K562 (cell line): ENCODE measurements around the gene ICAM3. TPM values are rescaled to one million over a fixed set of nuclear protein-coding genes. Genes with fewer than 3 reads are reported as not detected.

ENCODE experiments used
- ATAC-seq: fragments of 200-7000 bp; cut with Tn5 transposase; 3 replicates; pipeline ENCODE4 v1.9.1; 2020; ENCODE audit warnings: moderate library complexity
- BruUV-seq: library from RNA; stranded (reverse); fragments of 400-500 nt; replicated peaks from 2 replicates; lab custom pipeline; 2021; lab: Mats Ljungman, UMichigan
- CTCF ChIA-PET: fragments of 300-600 bp; formaldehyde crosslinking; extraction: SDS; loops from one replicate; lab custom pipeline; 2021; ENCODE audit warnings: low intra/inter-chr PET ratio; lab: Yijun Ruan, JAX
- POLR2A ChIA-PET: fragments of 300-600, 350-650 bp; sonication (Branson Sonifier 250); formaldehyde crosslinking; extraction: SDS; loops from one replicate; lab custom pipeline; 2021; ENCODE audit warnings: antibody characterized with exemption, inconsistent platforms; lab: Yijun Ruan, JAX
- DNase-seq, 4 experiments: peaks; one replicate each; pipeline versions ENCODE4 v3.0.0 to v3.0.0-alpha.2; 2011 to 2018; ENCODE audit warnings: low spot score in 3 of 4, mixed read lengths in 3 of 4; ENCODE audit errors: extremely low read depth in 1 of 4
- FAIRE-seq: peaks from 2 replicates; lab custom pipeline; 2011; peaks lifted over from hg19 to GRCh38; lab: Jason Lieb, UNC
- H2AFZ ChIP-seq: 2 replicates; pipeline ENCODE4 v1.6.0; 2011; ENCODE audit warnings: low read depth, low read length, control low read depth, inconsistent platforms
- H3K27ac ChIP-seq: fragments of 200-600 bp; 3 replicates; pipeline ENCODE4 v1.8.0; 2011; ENCODE audit warnings: low read depth, mild to moderate bottlenecking, control low read depth, inconsistent platforms, low read length, moderate library complexity, mixed read lengths; ENCODE audit errors: extremely low read depth
- H3K27me3 ChIP-seq, 2 experiments: fragments of 300-600 bp in 1 of 2; 2 replicates in 1 of 2; 3 replicates in 1 of 2; pipeline versions ENCODE4 v1.6.0 to v1.8.0; 2011; ENCODE audit warnings: inconsistent platforms in 2 of 2, low read length in 2 of 2, mild to moderate bottlenecking in 1 of 2, mixed read lengths in 1 of 2, moderate library complexity in 1 of 2; ENCODE audit not compliant: control insufficient read depth in 2 of 2, insufficient read depth in 2 of 2
- H3K36me3 ChIP-seq: fragments of 300-600 bp; 3 replicates; pipeline ENCODE4 v1.8.0; 2011; ENCODE audit warnings: mild to moderate bottlenecking, low read length, inconsistent platforms; ENCODE audit not compliant: control insufficient read depth, insufficient read depth
- H3K4me1 ChIP-seq, 2 experiments: fragments of 200-600 bp in 1 of 2; replicated peaks in 1 of 2; 2 replicates in 1 of 2; 3 replicates in 1 of 2; pipeline versions ENCODE4 v1.5.1 to v1.8.0; 2011; ENCODE audit warnings: inconsistent platforms in 2 of 2, low read length in 2 of 2, mild to moderate bottlenecking in 1 of 2, mixed read lengths in 1 of 2, moderate library complexity in 1 of 2; ENCODE audit not compliant: control insufficient read depth in 2 of 2, insufficient read depth in 2 of 2
- H3K4me2 ChIP-seq: 2 replicates; pipeline ENCODE4 v1.6.1; 2011; ENCODE audit warnings: low read length, control low read depth, inconsistent platforms, mixed read lengths; ENCODE audit not compliant: insufficient read depth
- H3K4me3 ChIP-seq: fragments of 200-600 bp; sonication (generic), shearing (Covaris generic); 2 replicates; pipeline ENCODE4 v1.5.1; 2016; ENCODE audit warnings: control low read depth, inconsistent platforms
- H3K79me2 ChIP-seq: fragments of 200-600 bp; 3 replicates; pipeline ENCODE4 v1.8.0; 2011; ENCODE audit warnings: low read length, inconsistent platforms; ENCODE audit not compliant: control insufficient read depth, insufficient read depth
- H3K9ac ChIP-seq, 2 experiments: 2 replicates each; pipeline versions ENCODE4 v1.6.0 to v1.6.1; 2011; ENCODE audit warnings: low read depth in 2 of 2, low read length in 2 of 2, control low read depth in 1 of 2, inconsistent platforms in 1 of 2, mild to moderate bottlenecking in 1 of 2, mixed read lengths in 1 of 2; ENCODE audit not compliant: insufficient read depth in 1 of 2
- H3K9me1 ChIP-seq: one replicate; pipeline ENCODE4 v1.6.0; 2011; ENCODE audit warnings: inconsistent platforms, mild to moderate bottlenecking, low read length, moderate library complexity; ENCODE audit not compliant: control insufficient read depth, insufficient read depth
- H3K9me3 ChIP-seq: replicated peaks from 2 replicates; pipeline ENCODE4 v1.5.1; 2011; ENCODE audit warnings: low read depth, low read length, inconsistent platforms; ENCODE audit not compliant: control insufficient read depth, insufficient read depth
- H4K20me1 ChIP-seq: replicated peaks from 2 replicates; pipeline ENCODE4 v1.6.1; 2011; ENCODE audit warnings: low read length, inconsistent platforms, mixed read lengths; ENCODE audit not compliant: control insufficient read depth, insufficient read depth
- ADNP ChIP-seq: fragments of 200-800 bp; sonication (Bioruptor generic); IDR thresholded peaks from 2 replicates; pipeline ENCODE4 v1.6.1; 2016; ENCODE audit warnings: missing genetic modification characterization, missing compliant biosample characterization
- BCOR ChIP-seq: fragments of 450-650 bp; IDR thresholded peaks from 2 replicates; pipeline ENCODE4 v1.6.1; 2016
- CBFB ChIP-seq: sonication (generic); formaldehyde crosslinking; IDR thresholded peaks from 2 replicates; pipeline ENCODE4 v1.4.0; 2020; ENCODE audit warnings: mild to moderate bottlenecking, missing genetic modification reagents
- CHD4 ChIP-seq: fragments of 200-600 bp; sonication (generic); IDR thresholded peaks from 3 replicates; pipeline ENCODE4 v1.6.1; 2012; ENCODE audit warnings: low read depth, mild to moderate bottlenecking, mixed read lengths, low read length, inconsistent platforms; ENCODE audit not compliant: insufficient read depth, insufficient replicate concordance, poor library complexity, severe bottlenecking
- HDAC2 ChIP-seq: fragments of 450-650 bp; IDR thresholded peaks from 2 replicates; pipeline ENCODE4 v1.6.1; 2016; ENCODE audit warnings: mild to moderate bottlenecking
- IRF2 ChIP-seq: sonication (generic); formaldehyde crosslinking; IDR thresholded peaks from 2 replicates; pipeline ENCODE4 v1.8.1; 2022; ENCODE audit warnings: mild to moderate bottlenecking, missing genetic modification reagents
- KDM1A ChIP-seq, 2 experiments: fragments of 450-650 bp; IDR thresholded peaks; 2 replicates each; pipeline ENCODE4 v1.6.1; 2016; ENCODE audit warnings: mild to moderate bottlenecking in 2 of 2
- NFATC3 ChIP-seq: fragments of 450-650 bp; IDR thresholded peaks from 2 replicates; pipeline ENCODE4 v1.6.1; 2017; ENCODE audit warnings: mild to moderate bottlenecking
- NR2C1 ChIP-seq, 2 experiments: fragments of 450-650 bp; IDR thresholded peaks; 2 replicates each; pipeline ENCODE4 v1.6.1; 2017; ENCODE audit warnings: mild to moderate bottlenecking in 2 of 2, antibody characterized with exemption in 1 of 2, inconsistent platforms in 1 of 2, missing compliant biosample characterization in 1 of 2, missing genetic modification characterization in 1 of 2
- POLR3G ChIP-seq: IDR thresholded peaks from 2 replicates; pipeline ENCODE4 v1.6.1; 2011; ENCODE audit not compliant: insufficient read length, insufficient replicate concordance; ENCODE audit errors: extremely low read depth
- RBM25 ChIP-seq: fragments of 200-400 bp; formaldehyde crosslinking; IDR thresholded peaks from 2 replicates; pipeline ENCODE4 v1.6.1; 2018; ENCODE audit warnings: low read length, low read depth, moderate library complexity; ENCODE audit not compliant: severe bottlenecking
- RCOR1 ChIP-seq, 2 experiments: IDR thresholded peaks; 2 replicates each; pipeline ENCODE4 v1.6.1; 2012; ENCODE audit warnings: low read depth in 2 of 2, low read length in 2 of 2, borderline replicate concordance in 1 of 2, improper control_type of control experiment in 1 of 2
- SMARCA5 ChIP-seq: fragments of 450-650 bp; IDR thresholded peaks from 2 replicates; pipeline ENCODE4 v1.6.1; 2016
- TAF7 ChIP-seq: fragments of 450-650 bp; IDR thresholded peaks from 2 replicates; pipeline ENCODE4 v1.6.1; 2016; ENCODE audit warnings: missing genetic modification characterization, missing compliant biosample characterization
- XRCC3 ChIP-seq: fragments of 450-650 bp; IDR thresholded peaks from 2 replicates; pipeline ENCODE4 v1.6.1; 2017; ENCODE audit warnings: mild to moderate bottlenecking, moderate library complexity
- ZNF408 ChIP-seq: fragments of 250-450 bp; sonication (Bioruptor Pico); IDR thresholded peaks from 2 replicates; pipeline ENCODE4 v1.4.0; 2020; ENCODE audit warnings: low read depth, mild to moderate bottlenecking, moderate library complexity
- WGBS: fragments of 100-300 bp; shearing (Covaris generic); methylation state at CpG from one replicate; pipeline ENCODE4 v1.1.6; 2016; ENCODE audit warnings: low coverage, mixed read lengths; ENCODE audit not compliant: insufficient coverage; ENCODE audit errors: missing lambda C conversion rate; 5-methylcytosine and 5-hydroxymethylcytosine counted together
- in situ Hi-C: fragments of 300-500 bp; cut with MboI; formaldehyde crosslinking; loops from 4 replicates; pipeline ENCODE4 v1.15.0; 2018; ENCODE audit warnings: inconsistent platforms, mixed read lengths
- intact Hi-C: fragments of 100-400 bp; cut with micrococcal nuclease; formaldehyde crosslinking; loops from 2 replicates; pipeline ENCODE4 v1.14.2; 2022
- polyA plus RNA-seq, 8 experiments: library from polyadenylated mRNA; depleted of rRNA in 4 of 8; stranded (reverse) in 5 of 8; unstranded in 3 of 8; fragments of >200 nt; fragmentation: Nextera tagmentation in 2 of 8; fragmentation: Illumina TruSeq in 1 of 8; extraction: Ambion mirVana in 2 of 8; extraction: Trizol in 1 of 8; gene quantifications; 2 replicates each; pipeline versions ENCODE4 v1.2.1 to v1.2.3, GENCODE V29; 2011 to 2014; ENCODE audit warnings: inconsistent platforms in 1 of 8, missing spikeins in 1 of 8
- total RNA-seq, 7 experiments: library from RNA; depleted of rRNA in 6 of 7; stranded (reverse); fragments of >200 nt in 6 of 7; fragmentation: Illumina TruSeq in 2 of 7; extraction: Trizol in 2 of 7; gene quantifications; 2 replicates each; pipeline versions ENCODE4 v1.2.1 to v1.2.3, GENCODE V29; 2011 to 2021; ENCODE audit warnings: low replicate concordance in 1 of 7

Gene ICAM3
- total and polyA plus RNA-seq, 9 of the 15 experiments (the other 6 are each of a cell fraction or from before 2014, with no cell fraction given) = 6.5 to 39.5 (median 24.2) TPM

GRCh38 chr19:10306327-10306726, 33.1 kb downstream of the ICAM3 start:
- H3K79me2 ChIP-seq = no peaks in the 10 kb centered on the region
- in situ Hi-C loops (no loop called here), intact Hi-C loops (no loop called here)
- no peak overlapping the region for H2AFZ ChIP-seq
- no peak overlapping the region for H3K9ac ChIP-seq
- H4K20me1 ChIP-seq = no peaks in the 10 kb centered on the region
- ATAC-seq = no peak
- no peaks in the 10 kb centered on the region for H3K9me1 ChIP-seq
- no peaks in the 10 kb centered on the region for H3K27me3 ChIP-seq
- ChIA-PET POLR2A (interaction anchor here (0.6 to 3.6 kb wide), 5 partner anchors 9 to 50 kb away, joined by 3 to 17 read pairs (median 3); partner anchors contain the start of gene FDX2), CTCF (no interaction called here)
- TF ChIP-seq POLR3G (no peak), RBM25 (peak; percentile 95), NR2C1 (IDR thresholded peaks at IDR 0.05) (0 out of 2 replicates have a peak, but pooled peaks have one; percentile 9), NR2C1 (tag; IDR thresholded peaks at IDR 0.05) (no peak), CHD4 (peak; percentile 19), XRCC3 (no peak), SMARCA5 (peak; percentile 55; the same call in 1 of the 2 replicates), ADNP (tag) (peak; percentile 83), HDAC2 (peak; percentile 76; the same call in 1 of the 2 replicates), TAF7 (tag) (no peak), KDM1A (IDR thresholded peaks at IDR 0.05) (peak; percentile 62 to 77), CBFB (CRISPR knock-in tag) (no peak), BCOR (peak; percentile 88), IRF2 (no peak), ZNF408 (CRISPR knock-in tag) (no peak), NFATC3 (no peak), RCOR1 (IDR thresholded peaks at IDR 0.05; ENCODE audit: borderline replicate concordance in 1 of 2, low read depth in 2 of 2, low read length in 2 of 2) (0 out of 4 replicates have a peak, but pooled peaks of 1 of the 2 experiments have one; percentile 42)
- WGBS = 79% methylated on average over 4 of the region's 5 CpGs
- DNase-seq = no peak
- FAIRE-seq = no peak
- H3K4me3 ChIP-seq = no peak overlapping the region
- no peak overlapping the region for H3K27ac ChIP-seq
- BruUV-seq = no TSS peak
- no peaks in the 10 kb centered on the region for H3K9me3 ChIP-seq
- H3K36me3 ChIP-seq = peaks cover 29% of the 10 kb centered on the region; the same call in 1 of the 3 replicates
- peaks cover 39 to 69% of the 10 kb centered on the region in 2 experiments; a peak in 4 of 5 replicates for H3K4me1 ChIP-seq
- no peak overlapping the region for H3K4me2 ChIP-seq
